Measurements from ENCODE around the gene KPNA2.
"Not testable (repeated sequence)": the region's sequence is repeated elsewhere in the genome, so short reads cannot be mapped to it uniquely, and the experiment has no call there.

The KPNA2 gene

GRCh38 chr17:68035523-68036303, at the start of gene KPNA2:
Gene KPNA2 (plus strand): TSS chr17:68035735. CDS start chr17:68037133, 1,398 bp downstream.
- peak; percentile 99 for DNase-seq

GRCh38 chr17:67990909-67991308, 44.6 kb upstream of the KPNA2 start:
- DNase-seq: peak; percentile 34

- no peak for DNase-seq
Measured at GRCh38 chr17:67992548-67993152, 42.9 kb upstream of the KPNA2 start.

- DNase-seq: peak; percentile 86
Measured at GRCh38 chr17:67993153-67993997, 42.2 kb upstream of the KPNA2 start.

- DNase-seq: no peak
Measured at GRCh38 chr17:67993998-67994361, 41.6 kb upstream of the KPNA2 start.

GRCh38 chr17:67994817-67995569, 40.5 kb upstream of the KPNA2 start:
- DNase-seq: no peak

GRCh38 chr17:67995570-67996263, 39.8 kb upstream of the KPNA2 start:
- no peak for DNase-seq

GRCh38 chr17:67996301-67997171, 39.0 kb upstream of the KPNA2 start, which contains the start of gene C17orf58:
Gene C17orf58 (minus strand): TSS chr17:67996469. CDS start chr17:67996198, 271 bp downstream.
- not testable (repeated sequence) for DNase-seq

- DNase-seq: no peak
Measured at GRCh38 chr17:67998466-67998865, 37.1 kb upstream of the KPNA2 start.

GRCh38 chr17:67999291-67999911, 36.1 kb upstream of the KPNA2 start:
- no peak for DNase-seq

GRCh38 chr17:68004201-68004600, 31.3 kb upstream of the KPNA2 start:
- DNase-seq: no peak

- no peak for DNase-seq
Measured at GRCh38 chr17:68006797-68007196, 28.7 kb upstream of the KPNA2 start.

GRCh38 chr17:68011199-68011665, 24.3 kb upstream of the KPNA2 start:
- DNase-seq: no peak

- no peak for DNase-seq
Measured at GRCh38 chr17:68013385-68013784, 22.1 kb upstream of the KPNA2 start.

GRCh38 chr17:68015081-68015723, 20.3 kb upstream of the KPNA2 start:
- no peak for DNase-seq

- no peak for DNase-seq
Measured at GRCh38 chr17:68016838-68017237, 18.7 kb upstream of the KPNA2 start.

GRCh38 chr17:68018493-68018892, 17.0 kb upstream of the KPNA2 start:
- DNase-seq: not testable (repeated sequence)

- DNase-seq: no peak
Measured at GRCh38 chr17:68019336-68019674, 16.2 kb upstream of the KPNA2 start.

GRCh38 chr17:68019675-68020408, 15.7 kb upstream of the KPNA2 start:
- peak; percentile 93 for DNase-seq

Measured in COR-L47 (cell line).